K562 (cell line): Measurements from ENCODE around the gene EHBP1. TPM values are rescaled to one million over a fixed set of nuclear protein-coding genes. Genes with fewer than 3 reads are reported as not detected.

Source experiments
- ATAC-seq: fragments of 200-7000 bp; cut with Tn5 transposase; 3 replicates; pipeline ENCODE4 v1.9.1; 2020; ENCODE audit warnings: moderate library complexity
- BruUV-seq: library from RNA; stranded (reverse); fragments of 400-500 nt; replicated peaks from 2 replicates; lab custom pipeline; 2021; lab: Mats Ljungman, UMichigan
- CTCF ChIA-PET: fragments of 300-600 bp; formaldehyde crosslinking; extraction: SDS; loops from one replicate; lab custom pipeline; 2021; ENCODE audit warnings: low intra/inter-chr PET ratio; lab: Yijun Ruan, JAX
- POLR2A ChIA-PET: fragments of 300-600, 350-650 bp; sonication (Branson Sonifier 250); formaldehyde crosslinking; extraction: SDS; loops from one replicate; lab custom pipeline; 2021; ENCODE audit warnings: antibody characterized with exemption, inconsistent platforms; lab: Yijun Ruan, JAX
- DNase-seq, 4 experiments: peaks; one replicate each; pipeline versions ENCODE4 v3.0.0 to v3.0.0-alpha.2; 2011 to 2018; ENCODE audit warnings: low spot score in 3 of 4, mixed read lengths in 3 of 4; ENCODE audit errors: extremely low read depth in 1 of 4
- FAIRE-seq: peaks from 2 replicates; lab custom pipeline; 2011; peaks lifted over from hg19 to GRCh38; lab: Jason Lieb, UNC
- H2AFZ ChIP-seq: 2 replicates; pipeline ENCODE4 v1.6.0; 2011; ENCODE audit warnings: low read depth, low read length, control low read depth, inconsistent platforms
- H3K27ac ChIP-seq: fragments of 200-600 bp; 3 replicates; pipeline ENCODE4 v1.8.0; 2011; ENCODE audit warnings: low read depth, mild to moderate bottlenecking, control low read depth, inconsistent platforms, low read length, moderate library complexity, mixed read lengths; ENCODE audit errors: extremely low read depth
- H3K27me3 ChIP-seq, 2 experiments: fragments of 300-600 bp in 1 of 2; 2 replicates in 1 of 2; 3 replicates in 1 of 2; pipeline versions ENCODE4 v1.6.0 to v1.8.0; 2011; ENCODE audit warnings: inconsistent platforms in 2 of 2, low read length in 2 of 2, mild to moderate bottlenecking in 1 of 2, mixed read lengths in 1 of 2, moderate library complexity in 1 of 2; ENCODE audit not compliant: control insufficient read depth in 2 of 2, insufficient read depth in 2 of 2
- H3K36me3 ChIP-seq: fragments of 300-600 bp; 3 replicates; pipeline ENCODE4 v1.8.0; 2011; ENCODE audit warnings: mild to moderate bottlenecking, low read length, inconsistent platforms; ENCODE audit not compliant: control insufficient read depth, insufficient read depth
- H3K4me1 ChIP-seq, 2 experiments: fragments of 200-600 bp in 1 of 2; replicated peaks in 1 of 2; 2 replicates in 1 of 2; 3 replicates in 1 of 2; pipeline versions ENCODE4 v1.5.1 to v1.8.0; 2011; ENCODE audit warnings: inconsistent platforms in 2 of 2, low read length in 2 of 2, mild to moderate bottlenecking in 1 of 2, mixed read lengths in 1 of 2, moderate library complexity in 1 of 2; ENCODE audit not compliant: control insufficient read depth in 2 of 2, insufficient read depth in 2 of 2
- H3K4me2 ChIP-seq: 2 replicates; pipeline ENCODE4 v1.6.1; 2011; ENCODE audit warnings: low read length, control low read depth, inconsistent platforms, mixed read lengths; ENCODE audit not compliant: insufficient read depth
- H3K4me3 ChIP-seq: fragments of 200-600 bp; sonication (generic), shearing (Covaris generic); 2 replicates; pipeline ENCODE4 v1.5.1; 2016; ENCODE audit warnings: control low read depth, inconsistent platforms
- H3K79me2 ChIP-seq: fragments of 200-600 bp; 3 replicates; pipeline ENCODE4 v1.8.0; 2011; ENCODE audit warnings: low read length, inconsistent platforms; ENCODE audit not compliant: control insufficient read depth, insufficient read depth
- H3K9ac ChIP-seq, 2 experiments: 2 replicates each; pipeline versions ENCODE4 v1.6.0 to v1.6.1; 2011; ENCODE audit warnings: low read depth in 2 of 2, low read length in 2 of 2, control low read depth in 1 of 2, inconsistent platforms in 1 of 2, mild to moderate bottlenecking in 1 of 2, mixed read lengths in 1 of 2; ENCODE audit not compliant: insufficient read depth in 1 of 2
- H3K9me1 ChIP-seq: one replicate; pipeline ENCODE4 v1.6.0; 2011; ENCODE audit warnings: inconsistent platforms, mild to moderate bottlenecking, low read length, moderate library complexity; ENCODE audit not compliant: control insufficient read depth, insufficient read depth
- H3K9me3 ChIP-seq: replicated peaks from 2 replicates; pipeline ENCODE4 v1.5.1; 2011; ENCODE audit warnings: low read depth, low read length, inconsistent platforms; ENCODE audit not compliant: control insufficient read depth, insufficient read depth
- H4K20me1 ChIP-seq: replicated peaks from 2 replicates; pipeline ENCODE4 v1.6.1; 2011; ENCODE audit warnings: low read length, inconsistent platforms, mixed read lengths; ENCODE audit not compliant: control insufficient read depth, insufficient read depth
- CBX3 ChIP-seq, 2 experiments: IDR thresholded peaks; 1 replicate in 1 of 2; 2 replicates in 1 of 2; pipeline ENCODE4 v1.6.1; 2012; ENCODE audit warnings: inconsistent platforms in 2 of 2, low read length in 2 of 2, borderline replicate concordance in 1 of 2, control low read depth in 1 of 2
- DMBX1 ChIP-seq: fragments of 250-450 bp; sonication (Bioruptor Pico); IDR thresholded peaks from 2 replicates; pipeline ENCODE4 v1.8.0; 2022; ENCODE audit warnings: inconsistent platforms, mild to moderate bottlenecking, moderate library complexity, borderline replicate concordance
- KLF10 ChIP-seq: fragments of 250-450 bp; sonication (Bioruptor Pico); IDR thresholded peaks from 2 replicates; pipeline ENCODE4 v1.6.1; 2021; ENCODE audit warnings: matching md5 sums
- MAFF ChIP-seq: IDR thresholded peaks from 2 replicates; pipeline ENCODE4 v1.6.1; 2012; ENCODE audit warnings: low read length, improper control_type of control experiment
- MAX ChIP-seq: sonication (generic); formaldehyde crosslinking; IDR thresholded peaks from 2 replicates; pipeline ENCODE4 v1.9.0; 2022; ENCODE audit warnings: mild to moderate bottlenecking, missing genetic modification reagents
- MCM3 ChIP-seq: fragments of 450-650 bp; IDR thresholded peaks from 2 replicates; pipeline ENCODE4 v1.6.1; 2016
- NR2C2 ChIP-seq, 2 experiments: fragments of 200-800 bp in 1 of 2; sonication (Bioruptor generic) in 1 of 2; sonication (generic) in 1 of 2; formaldehyde crosslinking in 1 of 2; IDR thresholded peaks; 2 replicates each; pipeline versions ENCODE4 v1.6.1 to v1.8.0; 2016 to 2022; ENCODE audit warnings: mild to moderate bottlenecking in 1 of 2, missing compliant biosample characterization in 1 of 2, missing genetic modification characterization in 1 of 2, missing genetic modification reagents in 1 of 2
- PRMT5 ChIP-seq: sonication (generic); formaldehyde crosslinking; IDR thresholded peaks from 2 replicates; pipeline ENCODE4 v1.5.0; 2020; ENCODE audit warnings: missing genetic modification reagents
- RNF219 ChIP-seq: fragments of 250-450 bp; sonication (Bioruptor Pico); IDR thresholded peaks from 2 replicates; pipeline ENCODE4 v1.5.0; 2022; ENCODE audit warnings: mild to moderate bottlenecking
- SMARCC2 ChIP-seq: fragments of 450-650 bp; IDR thresholded peaks from 2 replicates; pipeline ENCODE4 v1.6.1; 2017; ENCODE audit warnings: antibody characterized with exemption, moderate library complexity, mild to moderate bottlenecking, low read depth
- TCF3 ChIP-seq: sonication (generic); formaldehyde crosslinking; IDR thresholded peaks from 2 replicates; pipeline ENCODE4 v1.4.0; 2020; ENCODE audit warnings: mild to moderate bottlenecking, missing genetic modification reagents
- YBX1 ChIP-seq: fragments of 450-650 bp; IDR thresholded peaks from 2 replicates; pipeline ENCODE4 v1.7.1; 2016; ENCODE audit warnings: mild to moderate bottlenecking
- ZNF583 ChIP-seq: fragments of 250-450 bp; sonication (Bioruptor Pico); IDR thresholded peaks from 2 replicates; pipeline ENCODE4 v1.4.0; 2020
- ZNF589 ChIP-seq: fragments of 200-800 bp; sonication (Bioruptor generic); IDR thresholded peaks from 2 replicates; pipeline ENCODE4 v1.6.1; 2016; ENCODE audit warnings: low read depth, missing genetic modification characterization, missing compliant biosample characterization
- in situ Hi-C: fragments of 300-500 bp; cut with MboI; formaldehyde crosslinking; loops from 4 replicates; pipeline ENCODE4 v1.15.0; 2018; ENCODE audit warnings: inconsistent platforms, mixed read lengths
- intact Hi-C: fragments of 100-400 bp; cut with micrococcal nuclease; formaldehyde crosslinking; loops from 2 replicates; pipeline ENCODE4 v1.14.2; 2022
- polyA plus RNA-seq, 8 experiments: library from polyadenylated mRNA; depleted of rRNA in 4 of 8; stranded (reverse) in 5 of 8; unstranded in 3 of 8; fragments of >200 nt; fragmentation: Nextera tagmentation in 2 of 8; fragmentation: Illumina TruSeq in 1 of 8; extraction: Ambion mirVana in 2 of 8; extraction: Trizol in 1 of 8; gene quantifications; 2 replicates each; pipeline versions ENCODE4 v1.2.1 to v1.2.3, GENCODE V29; 2011 to 2014; ENCODE audit warnings: inconsistent platforms in 1 of 8, missing spikeins in 1 of 8
- total RNA-seq, 7 experiments: library from RNA; depleted of rRNA in 6 of 7; stranded (reverse); fragments of >200 nt in 6 of 7; fragmentation: Illumina TruSeq in 2 of 7; extraction: Trizol in 2 of 7; gene quantifications; 2 replicates each; pipeline versions ENCODE4 v1.2.1 to v1.2.3, GENCODE V29; 2011 to 2021; ENCODE audit warnings: low replicate concordance in 1 of 7

EHBP1 gene
- total and polyA plus RNA-seq, 9 of the 15 experiments (the other 6 are each of a cell fraction or from before 2014, with no cell fraction given), result 8.9 to 26.6 (median 19.3) TPM

- Histone ChIP-seq H3K4me1 (peaks cover 0 to 8% of the 10 kb centered on the region in 2 experiments; a peak in 3 of 5 replicates), H3K9me1 (no peaks in the 10 kb centered on the region), H3K27ac (no peak overlapping the region), H3K9ac (no peak overlapping the region), H3K27me3 (no peaks in the 10 kb centered on the region), H3K9me3 (no peaks in the 10 kb centered on the region), H3K79me2 (no peaks in the 10 kb centered on the region), H3K4me2 (no peak overlapping the region), H3K4me3 (no peak overlapping the region), H4K20me1 (peaks cover 6% of the 10 kb centered on the region), H2AFZ (no peak overlapping the region), H3K36me3 (no peaks in the 10 kb centered on the region; the same call in 2 of the 3 replicates)
- no peak for DNase-seq
- intact Hi-C loops, result no loop called here
- POLR2A ChIA-PET, result no interaction called here
- in situ Hi-C loops, result no loop called here
- ATAC-seq, result no peak
- no TSS peak for BruUV-seq
- CTCF ChIA-PET, result no interaction called here
- no peak for TF ChIP-seq ZNF589 (CRISPR knock-in tag)
- TF ChIP-seq YBX1, result no peak
- TF ChIP-seq MAX (CRISPR knock-in tag), result no peak
- TF ChIP-seq NR2C2 (CRISPR knock-in tag; IDR thresholded peaks at IDR 0.05), result no peak
- no peak for TF ChIP-seq NR2C2 (tag; IDR thresholded peaks at IDR 0.05)
- no peak for TF ChIP-seq KLF10 (CRISPR knock-in tag)
- no peak for TF ChIP-seq TCF3
- TF ChIP-seq CBX3 (IDR thresholded peaks at IDR 0.05; ENCODE audit: borderline replicate concordance in 1 of 2, low read length in 2 of 2), result no peak
- TF ChIP-seq ZNF583 (CRISPR knock-in tag), result no peak
- TF ChIP-seq MCM3, result no peak
- TF ChIP-seq RNF219 (CRISPR knock-in tag), result no peak
- no peak for TF ChIP-seq SMARCC2
- no peak for TF ChIP-seq DMBX1 (CRISPR knock-in tag)
- no peak for TF ChIP-seq MAFF
- no peak for TF ChIP-seq PRMT5
- no peak for FAIRE-seq
Measured at GRCh38 chr2:63001576-63001975, 296.1 kb downstream of the EHBP1 start.
